ENCODE results near the gene SLC4A4. TPM values are rescaled to one million over a fixed set of nuclear protein-coding genes. Genes with fewer than 3 reads are reported as not detected.

Gene SLC4A4
- total and polyA plus RNA-seq, 7 donors = 3.0 to 21.3 (median 4.8) TPM

DNA sequence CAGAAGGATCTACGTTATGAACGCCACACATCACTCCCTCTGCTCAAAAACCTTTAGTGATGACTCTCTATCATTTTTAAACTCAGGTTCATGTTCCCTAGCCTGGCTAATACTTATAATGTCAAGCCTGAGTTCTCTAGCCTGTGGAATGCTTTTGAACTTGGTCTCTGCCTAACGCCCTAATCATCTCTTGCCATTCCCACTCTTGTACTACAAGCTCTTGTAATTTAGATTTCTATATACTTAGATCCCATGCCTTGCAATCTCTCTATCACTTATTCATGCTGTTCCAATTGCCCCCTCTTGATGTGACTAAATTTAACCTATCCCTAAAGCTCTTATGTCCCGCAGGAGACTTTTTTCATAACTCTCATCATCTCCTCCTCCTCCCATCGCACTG lies 40.3 kb downstream of the SLC4A4 start:
- Histone ChIP-seq H3K4me3 (no peak overlapping the region), H3K9me3 (no peaks in the 10 kb centered on the region), H3K27ac (no peak overlapping the region), H3K4me1 (peaks cover 0 to 6% (median 2%) of the 10 kb centered on the region in 4 donors), H3K36me3 (no peaks in the 10 kb centered on the region), H3K27me3 (no peaks in the 10 kb centered on the region)
- intact Hi-C loops (cut with DNase I) = no loop called here
- no peak for TF ChIP-seq EP300 (IDR thresholded peaks at IDR 0.05)
- no peak for TF ChIP-seq POLR2AphosphoS5 (IDR thresholded peaks at IDR 0.05)
- TF ChIP-seq CTCF (IDR thresholded peaks at IDR 0.05) = no peak
- TF ChIP-seq POLR2A (IDR thresholded peaks at IDR 0.05) = no peak
- WGBS, 2 donors = 96 to 97% methylated on average over 5 of the region's 5 CpGs
- no peak for DNase-seq

GRCh38 chr4:71380788-71381187 lies 42.0 kb downstream of the SLC4A4 start:
- DNase-seq = no peak
- no peaks in the 10 kb centered on the region for H3K27me3 ChIP-seq
- H3K9me3 ChIP-seq = no peaks in the 10 kb centered on the region
- WGBS, 2 donors = 88 to 90% methylated on average over 3 of the region's 3 CpGs
- H3K36me3 ChIP-seq = no peaks in the 10 kb centered on the region
- H3K4me1 ChIP-seq = peaks cover 0 to 6% (median 2%) of the 10 kb centered on the region in 4 donors
- H3K4me3 ChIP-seq = no peak overlapping the region
- intact Hi-C loops (cut with DNase I) = no loop called here
- H3K27ac ChIP-seq = no peak overlapping the region
- TF ChIP-seq CTCF (IDR thresholded peaks at IDR 0.05) = no peak

DNA sequence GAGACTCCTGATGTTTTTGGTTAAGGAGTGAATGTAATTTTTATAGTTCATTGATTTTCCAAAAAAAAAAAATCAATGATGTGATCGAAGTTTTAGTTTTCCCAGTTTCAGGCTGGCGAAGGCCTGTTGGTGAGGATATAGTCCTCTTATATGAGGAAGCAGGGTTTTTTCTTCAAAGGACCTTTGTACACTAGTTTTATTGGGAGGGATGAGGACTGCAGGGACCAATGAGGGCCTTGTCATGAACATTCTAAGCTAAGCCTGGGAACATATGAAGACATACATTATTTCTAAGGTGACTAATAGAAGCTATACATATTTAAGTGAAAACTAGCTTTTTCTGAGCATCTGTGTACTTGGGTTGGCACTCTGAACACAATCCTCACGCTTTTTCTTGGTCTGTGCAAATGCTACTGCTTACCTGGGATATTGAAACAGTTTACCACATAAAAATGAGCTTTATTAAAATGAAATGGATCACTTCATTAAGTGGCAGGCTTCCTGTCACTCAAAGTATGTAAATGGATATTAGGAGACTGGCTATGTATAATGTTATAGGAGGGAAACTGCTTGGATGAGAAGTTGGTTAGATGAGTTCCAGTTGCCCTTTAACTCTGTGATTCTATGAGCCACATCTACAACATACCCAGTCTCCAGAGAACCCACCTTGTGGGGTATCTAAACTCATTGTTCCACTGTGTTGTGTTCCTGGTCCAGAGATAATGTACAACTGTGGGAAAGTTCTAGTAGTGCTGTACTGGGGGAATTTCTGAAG lies 43.5 kb downstream of the SLC4A4 start:
- no peak for DNase-seq
- H3K27ac ChIP-seq = no peak overlapping the region
- H3K36me3 ChIP-seq = no peaks in the 10 kb centered on the region
- intact Hi-C loops (cut with DNase I) = no loop called here
- no peaks in the 10 kb centered on the region for H3K27me3 ChIP-seq
- H3K4me1 ChIP-seq = peaks cover 0 to 5% (median 2%) of the 10 kb centered on the region in 4 donors
- H3K9me3 ChIP-seq = no peaks in the 10 kb centered on the region
- WGBS, 2 donors = 84 to 85% methylated on average over 3 of the region's 3 CpGs
- H3K4me3 ChIP-seq = no peak overlapping the region
- no peak for TF ChIP-seq POLR2A (IDR thresholded peaks at IDR 0.05)

DNA sequence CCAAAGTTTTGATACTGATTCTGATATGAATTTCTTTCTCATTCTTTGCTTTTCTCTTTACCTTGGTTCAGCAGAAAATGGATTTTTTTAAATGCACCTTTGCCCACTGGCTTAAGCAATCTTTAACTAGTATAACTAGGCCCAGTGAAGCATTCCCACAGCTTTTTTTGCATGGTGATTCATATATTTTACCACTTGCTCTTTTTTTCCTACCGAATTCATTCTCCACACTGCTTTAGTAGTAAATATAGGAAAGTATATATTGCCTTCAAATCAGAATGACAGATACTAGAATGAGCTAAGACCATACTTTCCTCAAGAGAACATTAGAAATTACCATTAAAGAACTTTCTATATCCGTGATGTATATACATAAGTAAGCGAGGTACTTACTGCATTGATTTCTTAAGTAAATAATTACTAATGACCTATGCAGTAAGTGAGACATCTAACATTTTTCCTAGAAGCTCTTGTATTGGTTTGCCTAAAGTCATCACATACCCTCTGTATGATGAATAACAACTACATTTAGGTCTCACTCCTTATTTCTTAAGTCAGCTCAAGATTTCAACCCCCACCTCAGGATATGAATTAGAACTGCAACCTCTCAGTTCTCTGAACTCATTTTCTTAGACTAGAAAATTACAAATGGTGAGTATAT lies 44.2 kb downstream of the SLC4A4 start:
- intact Hi-C loops (cut with DNase I) = no loop called here
- no peaks in the 10 kb centered on the region for H3K4me1 ChIP-seq
- no peak overlapping the region for H3K27ac ChIP-seq
- H3K27me3 ChIP-seq = no peaks in the 10 kb centered on the region
- 75 to 84% methylated on average over 3 of the region's 3 CpGs for WGBS, 2 donors
- DNase-seq = no peak
- no peaks in the 10 kb centered on the region for H3K9me3 ChIP-seq
- H3K36me3 ChIP-seq = no peaks in the 10 kb centered on the region
- H3K4me3 ChIP-seq = no peak overlapping the region
- TF ChIP-seq POLR2AphosphoS5 (IDR thresholded peaks at IDR 0.05) = no peak
- no peak for TF ChIP-seq CTCF (IDR thresholded peaks at IDR 0.05)
- no peak for TF ChIP-seq POLR2A (IDR thresholded peaks at IDR 0.05)
- TF ChIP-seq EP300 (IDR thresholded peaks at IDR 0.05) = no peak

GRCh38 chr4:71383984-71384383 lies 45.2 kb downstream of the SLC4A4 start:
- Histone ChIP-seq H3K36me3 (no peaks in the 10 kb centered on the region), H3K9me3 (no peaks in the 10 kb centered on the region), H3K4me1 (peaks cover 0 to 3% (median under 1%) of the 10 kb centered on the region in 4 donors), H3K4me3 (no peak overlapping the region), H3K27ac (no peak overlapping the region), H3K27me3 (no peaks in the 10 kb centered on the region)
- WGBS, 2 donors = 95 to 97% methylated on average over 1 of the region's 1 CpG
- intact Hi-C loops (cut with DNase I) = no loop called here
- DNase-seq = no peak
- no peak for TF ChIP-seq EP300 (IDR thresholded peaks at IDR 0.05)
- no peak for TF ChIP-seq POLR2A (IDR thresholded peaks at IDR 0.05)
- TF ChIP-seq POLR2AphosphoS5 (IDR thresholded peaks at IDR 0.05) = no peak
- TF ChIP-seq CTCF (IDR thresholded peaks at IDR 0.05) = no peak

Measured in sigmoid colon (tissue), 7 donors.